PC-9 (cell line): Measurements from ENCODE around the gene PATJ. TPM values are rescaled to one million over a fixed set of nuclear protein-coding genes. Genes with fewer than 3 reads are reported as not detected.
A peak's percentile ranks its signal among the peaks of the same experiment; 100 is the strongest.
"Not testable (repeated sequence)": the region's sequence is repeated elsewhere in the genome, so short reads cannot be mapped to it uniquely, and the experiment has no call there.

ENCODE experiments used
- BruUV-seq: library from RNA; stranded (reverse); fragments of 400-500 nt; replicated peaks from 2 replicates; lab custom pipeline; 2021; lab: Mats Ljungman, UMichigan
- CTCF ChIA-PET: fragments of 300-600 bp; sonication (Branson Sonifier 250); formaldehyde crosslinking; loops from one replicate; lab custom pipeline; 2022; ENCODE audit warnings: antibody characterized with exemption; lab: Charles Lee
- POLR2A ChIA-PET: fragments of 300-600 bp; sonication (Branson Sonifier 250); formaldehyde crosslinking; loops from one replicate; lab custom pipeline; 2022; ENCODE audit warnings: antibody characterized with exemption; ENCODE audit not compliant: unreplicated experiment; lab: Charles Lee
- DNase-seq, 2 experiments: peaks; one replicate each; pipeline versions ENCODE4 v3.0.0 to v3.0.0-alpha.2; 2015 to 2022; ENCODE audit warnings: mixed read lengths in 1 of 2
- H2AFZ ChIP-seq: fragments of 200-600 bp; sonication (generic); 2 replicates; pipeline ENCODE4 v1.8.1; 2017; ENCODE audit warnings: antibody characterized with exemption
- H3F3A ChIP-seq: fragments of 200-600 bp; sonication (generic); 2 replicates; pipeline ENCODE4 v1.8.1; 2017; ENCODE audit warnings: antibody characterized with exemption, mild to moderate bottlenecking, low read depth; ENCODE audit not compliant: insufficient read depth
- H3K27ac ChIP-seq: fragments of 200-600 bp; sonication (generic); 2 replicates; pipeline ENCODE4 v1.6.1; 2016; ENCODE audit warnings: mixed run types
- H3K27me3 ChIP-seq: fragments of 200-600 bp; sonication (generic); 2 replicates; pipeline ENCODE4 v1.6.1; 2016; ENCODE audit warnings: low read depth, mixed run types; ENCODE audit not compliant: insufficient read depth
- H3K36me3 ChIP-seq: fragments of 200-600 bp; sonication (generic); 2 replicates; pipeline ENCODE4 v1.6.1; 2016; ENCODE audit warnings: low read depth, mixed run types
- H3K4me1 ChIP-seq: fragments of 200-600 bp; sonication (generic); replicated peaks from 2 replicates; pipeline ENCODE4 v1.6.1; 2016; ENCODE audit warnings: mixed run types; ENCODE audit not compliant: insufficient read depth
- H3K4me2 ChIP-seq: fragments of 200-600 bp; sonication (generic); 2 replicates; pipeline ENCODE4 v1.6.1; 2017; ENCODE audit warnings: mixed run types
- H3K4me3 ChIP-seq: fragments of 200-600 bp; sonication (generic); 2 replicates; pipeline ENCODE4 v1.6.1; 2016; ENCODE audit warnings: mixed run types
- H3K79me2 ChIP-seq: fragments of 200-600 bp; sonication (generic); 2 replicates; pipeline ENCODE4 v1.6.1; 2017; ENCODE audit warnings: low read depth, mixed run types
- H3K9me2 ChIP-seq: fragments of 200-600 bp; sonication (generic); 2 replicates; pipeline ENCODE4 v1.8.1; 2017; ENCODE audit warnings: mild to moderate bottlenecking; ENCODE audit not compliant: insufficient read depth
- H3K9me3 ChIP-seq: fragments of 200-600 bp; sonication (generic); 2 replicates; pipeline ENCODE4 v1.8.1; 2016; ENCODE audit warnings: low read depth; ENCODE audit not compliant: insufficient read depth
- H4K20me1 ChIP-seq: fragments of 200-600 bp; sonication (generic); 2 replicates; pipeline ENCODE4 v1.8.1; 2017; ENCODE audit not compliant: insufficient read depth
- CTCF ChIP-seq: fragments of 200-600 bp; sonication (generic); conservative IDR thresholded peaks from 2 replicates; pipeline ENCODE4 v1.6.1; 2017; ENCODE audit warnings: mixed run types, antibody characterized with exemption, mild to moderate bottlenecking, moderate library complexity
- EZH2 ChIP-seq: fragments of 200-600 bp; sonication (generic); IDR thresholded peaks from 2 replicates; pipeline ENCODE4 v1.8.0; 2017; ENCODE audit warnings: antibody characterized with exemption, low read depth
- intact Hi-C: fragments of 100-400 bp; cut with micrococcal nuclease; formaldehyde crosslinking; loops from one replicate; pipeline ENCODE4 v1.10.0; 2022; ENCODE audit not compliant: unreplicated experiment
- total RNA-seq: library from RNA; stranded (reverse); gene quantifications from 2 replicates; pipeline ENCODE4 v1.2.3, GENCODE V29; 2021

Gene PATJ
- total RNA-seq, 1 experiment from 2014 or later = 91.0 TPM

GRCh38 chr1:61724813-61725694 is 17.2 kb upstream of the PATJ start, which contains the start of gene TM2D1:
TSS of gene TM2D1 (minus strand) at chr1:61725141. CDS start at chr1:61725120, 21 bp downstream.
- intact Hi-C loops = loop anchor here (1.0 kb wide), 1 partner anchor 17 kb away; the partner anchor contains the start of gene PATJ
- TF ChIP-seq EZH2 (no peak), CTCF (no peak)

GRCh38 chr1:61727544-61727943 is 14.7 kb upstream of the PATJ start:
- peaks cover 25% of the 10 kb centered on the region; the same call in 1 of the 2 replicates for H3K4me1 ChIP-seq
- no peaks in the 10 kb centered on the region for H3K36me3 ChIP-seq
- H3F3A ChIP-seq = peaks cover 8% of the 10 kb centered on the region
- peaks cover 24% of the 10 kb centered on the region for H3K79me2 ChIP-seq
- no peaks in the 10 kb centered on the region for H3K9me2 ChIP-seq
- no TSS peak for BruUV-seq
- no peaks in the 10 kb centered on the region for H4K20me1 ChIP-seq
- no peak overlapping the region for H3K27ac ChIP-seq
- no peak for DNase-seq
- H3K4me3 ChIP-seq = no peak overlapping the region
- no peaks in the 10 kb centered on the region for H3K9me3 ChIP-seq
- no peak overlapping the region for H3K4me2 ChIP-seq
- TF ChIP-seq CTCF = no peak
- TF ChIP-seq EZH2 = no peak
- ChIA-PET CTCF (no interaction called here), POLR2A (interaction anchor here (0.7 kb wide), 1 partner anchor 14 kb away, joined by 5 read pairs; no protein-coding TSS in a partner anchor)
- no peaks in the 10 kb centered on the region for H3K27me3 ChIP-seq
- H2AFZ ChIP-seq = no peak overlapping the region
- intact Hi-C loops = no loop called here

More at GRCh38 chr1:61724813-61725694, 17.2 kb upstream of the PATJ start, which contains the start of gene TM2D1:
- H2AFZ ChIP-seq = peak within 1 kb of the TSS; percentile 89
- H4K20me1 ChIP-seq = no peaks in the 10 kb centered on the region
- H3K4me3 ChIP-seq = peak within 1 kb of the TSS; percentile 95
- peak within 1 kb of the TSS; percentile 74 for H3K27ac ChIP-seq
- BruUV-seq = no TSS peak
- H3K4me1 ChIP-seq = peaks cover 28% of the 10 kb centered on the region; the same call in 1 of the 2 replicates
- ChIA-PET POLR2A (interaction anchor here (0.6 kb wide), 3 partner anchors 12 to 88 kb away, joined by 3 to 7 read pairs (median 4); no protein-coding TSS in a partner anchor), CTCF (no interaction called here)
- H3K79me2 ChIP-seq = peaks cover 46% of the 10 kb centered on the region
- no peaks in the 10 kb centered on the region for H3K9me2 ChIP-seq
- peaks cover 5% of the 10 kb centered on the region; the same call in 1 of the 2 replicates for H3K36me3 ChIP-seq
- H3K4me2 ChIP-seq = peak within 1 kb of the TSS; percentile 89
- no peaks in the 10 kb centered on the region for H3K27me3 ChIP-seq
- H3F3A ChIP-seq = peaks cover 8% of the 10 kb centered on the region
- DNase-seq = peak; percentile 87 to 90
- H3K9me3 ChIP-seq = no peaks in the 10 kb centered on the region

- H3K27ac ChIP-seq, H4K20me1 ChIP-seq, H3F3A ChIP-seq, H3K4me3 ChIP-seq, H3K27me3 ChIP-seq, DNase-seq, H3K36me3 ChIP-seq, H2AFZ ChIP-seq, BruUV-seq, POLR2A ChIA-PET, H3K9me2 ChIP-seq, H3K4me2 ChIP-seq, H3K79me2 ChIP-seq, H3K9me3 ChIP-seq, intact Hi-C loops, CTCF ChIA-PET, H3K4me1 ChIP-seq: not testable (repeated sequence)
Observed at GRCh38 chr1:61730679-61731078, 11.6 kb upstream of the PATJ start.
